GM19372 (cell line): Measurements from ENCODE around the gene PALLD.
"Not testable (repeated sequence)": the region's sequence is repeated elsewhere in the genome, so short reads cannot be mapped to it uniquely, and the experiment has no call there.

ENCODE experiments used
- ATAC-seq: cut with Tn5 transposase; IDR thresholded peaks from one replicate; pipeline ENCODE4 v1.9.1; 2021; ENCODE audit warnings: mild to moderate bottlenecking, low read depth, moderate library complexity; ENCODE audit not compliant: unreplicated experiment

PALLD gene

DNA sequence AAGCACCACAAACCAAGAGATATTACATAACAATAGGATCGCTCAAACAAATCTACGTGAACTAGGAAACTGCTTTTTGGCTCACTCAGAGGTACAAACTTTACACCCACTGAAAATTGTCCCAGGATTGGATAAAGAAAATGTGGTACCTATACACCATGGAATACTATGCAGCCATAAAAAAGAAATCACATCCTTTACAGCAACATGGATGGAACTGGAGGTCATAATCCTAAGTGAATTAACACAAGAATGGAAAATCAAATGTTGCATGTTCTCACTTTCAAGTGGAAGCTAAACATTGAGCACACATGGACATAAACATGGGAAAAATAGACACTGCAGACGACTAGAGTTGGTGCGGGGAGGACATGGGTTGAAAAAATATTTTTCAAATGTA is 305.4 kb downstream of the PALLD start:
- ATAC-seq: no peak

DNA sequence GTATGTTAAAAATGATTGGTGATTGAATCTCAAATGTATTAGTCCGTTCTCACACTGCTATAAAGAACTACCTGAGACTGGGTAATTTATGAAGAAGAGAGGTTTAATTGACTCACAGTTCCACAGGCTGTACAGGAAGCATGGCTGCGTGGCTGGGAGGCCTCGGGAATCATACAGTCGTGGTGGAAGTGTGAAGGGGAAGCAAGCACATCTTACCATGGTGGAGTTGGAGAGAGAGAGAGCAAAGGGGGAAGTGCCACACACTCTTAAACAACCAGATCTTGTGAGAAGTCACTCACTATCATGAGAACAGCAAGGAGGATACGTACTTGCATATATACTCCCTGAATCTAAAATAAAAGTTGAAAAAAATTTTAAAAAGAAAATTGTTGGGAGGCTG is 306.2 kb downstream of the PALLD start:
- ATAC-seq: not testable (repeated sequence)

DNA sequence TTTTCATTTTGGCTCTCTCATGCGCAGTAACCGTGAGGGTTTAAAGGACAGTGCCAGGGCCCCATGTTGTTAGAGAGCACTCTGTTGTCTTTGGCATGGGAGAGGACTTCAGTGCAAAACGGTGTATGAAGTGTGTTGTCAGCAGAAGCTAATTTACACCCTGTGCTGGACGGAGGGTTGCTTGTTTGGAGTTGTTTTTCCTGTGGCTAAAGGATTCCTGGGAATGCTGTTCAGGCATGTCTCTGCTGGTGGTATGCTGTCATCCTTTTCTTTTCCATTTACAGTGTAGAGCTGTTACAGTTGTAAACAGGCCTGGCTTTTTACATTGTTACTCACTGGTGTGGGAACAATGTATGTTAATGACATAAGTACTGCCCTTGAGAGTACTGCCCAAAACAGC is 306.9 kb downstream of the PALLD start:
- no peak for ATAC-seq

DNA sequence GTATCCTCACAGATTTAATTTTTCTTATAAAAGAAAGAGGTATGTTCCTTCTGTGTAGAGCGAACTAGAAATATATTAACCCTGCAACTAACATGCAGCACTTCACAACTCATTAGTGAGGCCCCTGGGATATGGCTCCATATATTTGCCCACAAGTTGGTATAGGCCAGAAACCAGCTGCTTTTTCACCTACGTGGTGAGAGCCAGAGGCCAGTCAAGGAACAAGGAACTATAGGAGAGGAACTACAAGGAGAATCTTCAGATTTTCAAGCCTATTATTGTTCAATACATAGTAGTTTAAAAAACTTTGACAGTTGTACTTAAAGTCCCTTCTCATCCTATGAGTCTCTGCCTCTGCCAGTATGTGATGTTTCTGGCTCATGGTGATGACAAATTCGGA is 307.3 kb downstream of the PALLD start:
- ATAC-seq: no peak

DNA sequence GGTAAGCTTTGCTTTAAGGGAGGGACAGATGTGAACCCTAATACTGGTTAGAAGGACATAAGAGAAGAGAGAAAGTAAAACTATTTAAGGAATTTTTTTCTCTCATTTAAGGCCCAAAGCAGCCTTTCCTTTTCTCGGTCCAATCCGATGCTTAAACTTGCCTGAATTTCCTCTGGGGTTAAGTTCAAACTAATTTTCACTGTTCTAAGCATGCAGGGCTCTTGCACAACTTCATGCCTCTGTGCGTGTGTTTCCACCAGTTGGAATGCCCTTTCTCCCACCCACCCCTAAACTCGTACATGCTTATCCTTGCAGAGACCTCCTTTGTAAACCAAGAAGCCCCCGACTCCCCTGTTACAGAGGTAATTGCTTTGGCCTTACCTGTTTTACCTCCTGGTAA is 308.5 kb downstream of the PALLD start:
- no peak for ATAC-seq

DNA sequence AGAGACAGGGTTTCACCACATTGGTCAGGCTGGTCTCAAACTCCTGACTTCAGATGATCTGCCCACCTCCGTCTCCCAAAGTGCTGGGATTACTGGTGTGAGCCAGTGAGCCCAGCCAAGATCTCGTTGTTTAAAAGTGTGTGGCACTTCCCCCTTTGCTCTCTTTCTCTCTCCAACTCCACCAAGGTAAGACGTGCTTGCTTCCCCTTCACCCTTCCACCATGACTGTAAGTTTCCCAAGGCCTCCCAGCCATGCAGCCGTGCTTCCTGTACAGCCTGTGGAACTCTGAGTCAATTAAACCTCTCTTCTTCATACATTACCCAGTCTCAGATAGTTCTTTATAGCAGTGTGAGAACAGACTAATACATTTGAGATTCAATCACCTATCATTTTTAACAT is 309.4 kb downstream of the PALLD start:
- not testable (repeated sequence) for ATAC-seq

DNA sequence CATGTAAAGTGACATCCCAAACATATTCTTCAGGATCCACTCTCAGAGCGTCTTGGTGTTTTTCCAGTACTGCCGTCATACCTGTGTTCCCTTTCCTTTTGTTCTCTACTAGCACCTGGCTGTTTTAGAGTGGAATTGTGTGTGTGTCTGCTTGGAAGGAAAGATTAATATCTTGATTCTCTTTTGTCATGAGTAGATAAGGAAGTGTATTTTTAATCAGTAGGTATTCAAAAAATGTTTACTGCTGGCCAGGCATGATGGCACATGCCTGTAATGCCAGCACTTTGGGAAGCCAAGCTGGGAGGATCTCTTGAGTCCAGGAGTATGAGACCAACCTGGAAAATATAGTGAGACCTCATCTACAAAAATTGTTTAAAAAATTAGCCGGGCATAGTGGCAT is 314.4 kb downstream of the PALLD start:
- no peak for ATAC-seq

DNA sequence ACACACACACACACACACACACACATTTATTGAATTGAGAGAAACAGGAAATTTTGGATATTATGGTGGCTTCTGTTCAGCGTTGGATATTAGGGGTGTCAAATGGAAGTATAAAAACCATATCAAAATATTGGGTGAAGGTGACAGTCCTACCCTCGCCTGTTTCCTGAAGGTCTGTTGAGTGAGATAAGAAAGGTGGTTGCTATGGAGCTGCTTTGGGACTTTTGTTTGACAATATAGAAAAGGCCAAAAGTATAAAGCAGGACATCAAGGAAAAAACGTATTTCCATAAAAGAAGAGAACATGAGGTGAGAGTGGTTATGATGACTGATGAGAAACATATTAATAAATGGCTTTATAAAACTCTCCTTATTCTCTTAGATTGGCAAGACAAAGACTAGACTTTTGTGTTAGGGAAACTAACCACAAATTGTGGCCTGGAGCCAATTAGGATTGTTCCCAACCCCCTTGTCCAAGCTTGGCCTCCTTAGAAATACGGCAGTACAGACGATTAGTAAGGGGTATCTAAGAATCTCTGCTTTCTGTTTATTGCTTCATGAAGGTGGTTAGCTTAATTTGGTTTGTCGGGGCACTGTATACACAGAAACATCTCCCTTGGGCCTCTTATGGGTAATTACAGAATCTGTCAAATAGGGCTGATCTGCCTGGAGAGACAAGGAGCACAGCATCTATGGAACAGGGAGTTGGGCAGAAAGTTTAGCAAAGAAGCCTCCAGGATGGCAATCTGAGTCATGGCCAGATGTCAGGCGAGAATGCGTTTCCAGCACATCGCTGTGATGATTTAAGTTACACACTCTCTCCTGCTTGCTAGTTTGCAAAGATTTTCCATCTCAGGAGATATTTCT is 315.2 kb downstream of the PALLD start:
- ATAC-seq: no peak

DNA sequence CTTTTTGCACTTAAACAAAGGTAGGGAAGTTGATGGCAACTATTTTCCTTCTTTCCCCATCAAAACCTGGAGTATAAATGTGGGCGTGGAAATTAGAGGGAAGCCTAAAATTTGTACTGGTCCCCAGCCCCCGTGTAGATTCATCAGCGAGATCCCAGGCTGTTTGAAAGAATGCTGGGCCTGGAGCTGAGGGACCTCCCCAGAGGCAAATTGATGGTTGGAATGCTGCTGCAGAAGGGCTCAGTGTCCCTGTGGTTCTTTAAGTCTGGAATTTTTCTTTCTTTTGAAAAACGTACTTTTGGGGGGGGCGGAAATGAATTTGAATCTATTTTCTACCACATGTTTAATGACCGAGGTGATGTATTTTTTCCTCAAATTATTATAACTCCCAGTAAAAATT is 316.0 kb downstream of the PALLD start:
- ATAC-seq: no peak

DNA sequence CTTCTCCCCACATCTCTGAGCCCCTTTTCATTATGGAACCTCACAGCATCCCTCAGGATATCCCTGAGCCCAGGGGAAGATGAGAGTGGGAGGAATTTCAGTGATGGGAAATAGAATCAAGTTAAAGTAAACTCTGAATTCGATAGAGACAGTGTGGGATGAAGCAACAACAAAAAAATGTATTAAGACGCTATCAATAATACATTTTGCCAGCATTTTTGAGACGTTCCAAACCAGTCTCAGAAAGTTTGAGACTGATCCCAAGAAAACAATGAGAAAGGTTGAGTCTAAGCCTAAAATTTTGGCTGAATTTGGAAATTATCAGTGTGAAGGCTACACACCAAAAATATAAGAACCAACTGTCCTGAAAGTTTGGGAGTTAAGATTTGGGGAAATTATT is 317.0 kb downstream of the PALLD start:
- ATAC-seq: no peak

DNA sequence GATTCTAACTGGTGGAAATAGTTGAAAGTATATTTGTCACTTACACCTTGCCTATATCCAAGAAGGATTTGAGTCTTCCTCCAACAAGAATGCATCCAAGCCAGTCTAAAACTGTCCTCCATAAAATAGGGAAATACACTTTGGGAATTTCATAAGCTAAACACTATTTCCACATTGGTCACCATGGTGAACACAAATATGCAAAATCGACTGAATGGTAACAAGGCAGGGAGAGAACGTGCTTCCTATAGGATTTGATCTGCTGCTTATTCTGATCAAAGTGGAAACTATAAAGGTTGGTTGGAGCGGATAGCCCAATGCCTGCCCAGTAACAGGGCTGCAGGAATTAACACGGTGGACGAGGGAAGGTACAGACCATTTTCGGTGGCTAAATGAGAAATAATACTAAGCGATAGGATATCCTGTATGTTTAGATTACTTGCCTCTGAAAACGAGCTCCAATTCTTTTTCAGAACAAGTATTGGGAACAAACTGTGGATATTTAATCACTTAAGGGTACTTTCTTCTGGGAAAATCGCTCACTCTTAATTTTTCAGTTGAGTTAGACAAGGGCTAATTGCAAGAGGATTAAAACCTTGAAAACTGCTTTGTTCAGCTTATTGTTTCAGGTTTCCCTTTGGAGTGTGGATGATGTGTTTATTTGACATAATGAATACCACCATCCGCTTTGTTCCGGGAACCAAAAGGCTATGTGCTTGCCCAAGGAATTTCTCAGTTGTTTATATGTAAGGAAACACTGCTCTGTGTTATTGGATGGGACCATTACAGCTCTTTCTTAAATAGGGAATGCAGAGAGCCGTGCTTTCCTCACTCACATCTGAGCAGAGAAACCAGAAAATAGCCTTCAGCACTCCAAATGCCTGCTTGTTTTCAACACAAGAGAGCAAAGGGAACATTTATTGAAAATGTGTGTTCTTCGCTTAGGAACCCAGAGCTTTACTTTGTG is 318.8 kb downstream of the PALLD start:
- ATAC-seq: no peak

DNA sequence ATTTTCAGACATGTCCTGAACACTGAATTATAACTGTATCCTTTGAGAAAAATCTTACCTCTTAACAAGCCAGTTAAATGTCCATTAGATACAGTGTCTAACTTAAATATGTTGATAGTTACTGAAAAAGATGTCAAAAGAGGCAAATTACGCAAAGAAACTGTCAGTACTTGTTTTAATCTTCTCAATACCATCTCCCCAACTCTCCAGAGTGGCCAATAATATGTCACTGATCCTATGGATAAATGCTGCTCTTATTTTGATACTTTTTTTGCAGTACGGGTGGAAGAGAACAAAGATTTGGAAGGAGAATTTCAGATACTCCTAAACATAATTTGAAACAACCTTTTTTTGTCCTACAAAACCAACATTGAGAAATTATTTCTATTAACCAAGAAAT is 320.5 kb downstream of the PALLD start:
- ATAC-seq: no peak

DNA sequence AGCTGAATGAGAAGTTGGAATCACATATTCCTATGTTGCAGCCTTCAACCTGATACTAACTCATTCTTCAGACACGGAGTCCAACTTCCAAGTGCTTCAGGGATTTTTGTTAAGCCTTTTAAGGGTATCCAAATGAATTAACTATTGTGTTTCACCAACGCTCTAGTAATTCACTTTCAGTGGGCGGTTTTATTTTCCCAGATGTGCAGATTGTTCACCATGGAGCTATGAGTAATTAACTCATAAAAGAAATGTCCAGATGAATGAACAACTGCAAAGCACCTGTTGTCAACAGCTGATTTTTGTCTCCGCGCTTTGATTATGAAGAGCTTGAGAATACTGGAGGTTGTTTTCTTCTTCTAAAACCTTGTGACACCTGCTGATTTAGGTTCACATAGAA is 325.6 kb downstream of the PALLD start:
- no peak for ATAC-seq

DNA sequence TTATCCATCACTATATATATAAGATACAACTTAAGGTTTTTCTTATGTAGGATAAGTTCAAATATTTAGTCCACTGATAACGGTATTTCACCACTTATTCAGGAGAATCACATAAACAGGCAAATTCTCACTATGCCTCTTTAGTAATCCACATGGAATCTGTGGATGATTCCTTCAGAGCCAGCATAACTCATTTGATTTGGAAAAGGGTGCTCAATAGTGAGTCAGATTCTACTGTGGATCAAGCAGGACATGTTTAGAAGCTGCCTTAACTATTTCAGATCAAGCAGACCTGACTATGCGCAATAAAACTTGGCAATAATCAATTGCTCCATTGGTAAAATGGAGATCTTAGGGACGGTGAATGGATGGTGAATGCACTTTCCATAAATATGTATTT is 329.1 kb downstream of the PALLD start:
- no peak for ATAC-seq

DNA sequence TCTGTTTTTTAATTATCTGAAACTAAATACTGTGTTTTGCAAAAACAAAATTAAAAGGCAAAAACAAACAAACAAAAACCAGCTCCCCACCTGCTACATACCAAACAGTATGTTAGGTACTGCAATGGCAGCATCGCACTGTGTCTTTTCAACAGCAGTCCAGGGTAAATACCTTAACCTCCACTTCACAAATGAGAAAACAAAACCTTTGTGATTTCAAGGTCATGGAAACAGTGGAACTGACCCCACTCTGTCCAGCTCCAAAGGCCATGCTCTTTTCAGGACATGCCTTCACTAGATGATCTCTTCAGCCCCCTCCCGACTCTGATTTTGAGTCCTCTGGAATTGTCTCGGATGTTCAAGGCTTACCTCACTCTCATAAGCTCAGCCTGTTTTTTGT is 329.8 kb downstream of the PALLD start:
- ATAC-seq: no peak

DNA sequence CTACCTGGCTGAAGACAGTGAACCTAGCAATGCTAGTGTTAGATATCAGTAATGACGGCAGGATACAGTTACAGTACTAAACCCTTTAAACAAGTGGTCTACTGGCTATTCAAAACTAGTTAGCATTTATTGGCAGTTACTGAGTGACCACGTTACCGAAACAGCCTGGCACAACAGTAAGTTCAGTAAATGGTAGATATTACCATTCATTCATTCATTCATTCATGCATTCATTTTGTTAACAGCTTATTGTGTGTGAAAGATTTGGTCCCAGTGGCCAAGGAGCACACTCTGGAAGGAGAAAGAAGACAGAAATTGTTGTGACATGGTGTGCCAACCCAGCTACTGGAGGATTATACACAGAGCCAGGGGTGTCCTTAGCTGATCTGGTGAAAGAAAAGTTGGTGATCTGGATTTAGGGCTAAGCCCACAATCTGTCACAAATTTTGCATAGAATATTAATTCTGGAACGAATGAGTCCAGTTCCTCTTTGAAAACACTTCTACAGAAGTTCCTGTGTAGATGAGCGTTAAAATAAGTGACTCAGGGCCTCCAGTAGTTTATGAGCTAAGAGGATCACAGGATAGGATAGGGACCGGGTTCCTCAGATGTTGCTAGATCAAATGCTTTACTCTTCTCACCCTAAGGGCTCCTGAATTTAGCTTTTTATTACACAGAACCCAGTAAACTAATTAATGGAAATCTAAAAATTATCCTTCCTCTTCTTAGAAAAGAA is 334.1 kb downstream of the PALLD start:
- no peak for ATAC-seq

DNA sequence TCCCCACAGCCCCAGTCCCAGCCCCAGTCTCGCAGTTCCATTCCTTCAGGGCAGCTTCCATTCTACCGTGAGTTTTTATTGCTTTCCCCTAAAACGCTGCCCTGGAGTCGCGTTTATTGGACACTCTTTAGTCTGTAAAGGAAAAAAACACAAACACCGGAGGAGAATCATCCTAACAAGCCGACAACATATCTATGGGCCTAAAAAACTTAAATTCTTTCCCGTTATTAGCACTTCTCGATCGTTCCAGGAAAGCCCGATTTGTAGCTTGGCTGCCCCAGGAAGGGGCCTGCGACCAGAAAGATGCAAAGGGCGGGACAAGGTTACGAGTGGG is 334.7 kb downstream of the PALLD start:
- no peak for ATAC-seq

DNA sequence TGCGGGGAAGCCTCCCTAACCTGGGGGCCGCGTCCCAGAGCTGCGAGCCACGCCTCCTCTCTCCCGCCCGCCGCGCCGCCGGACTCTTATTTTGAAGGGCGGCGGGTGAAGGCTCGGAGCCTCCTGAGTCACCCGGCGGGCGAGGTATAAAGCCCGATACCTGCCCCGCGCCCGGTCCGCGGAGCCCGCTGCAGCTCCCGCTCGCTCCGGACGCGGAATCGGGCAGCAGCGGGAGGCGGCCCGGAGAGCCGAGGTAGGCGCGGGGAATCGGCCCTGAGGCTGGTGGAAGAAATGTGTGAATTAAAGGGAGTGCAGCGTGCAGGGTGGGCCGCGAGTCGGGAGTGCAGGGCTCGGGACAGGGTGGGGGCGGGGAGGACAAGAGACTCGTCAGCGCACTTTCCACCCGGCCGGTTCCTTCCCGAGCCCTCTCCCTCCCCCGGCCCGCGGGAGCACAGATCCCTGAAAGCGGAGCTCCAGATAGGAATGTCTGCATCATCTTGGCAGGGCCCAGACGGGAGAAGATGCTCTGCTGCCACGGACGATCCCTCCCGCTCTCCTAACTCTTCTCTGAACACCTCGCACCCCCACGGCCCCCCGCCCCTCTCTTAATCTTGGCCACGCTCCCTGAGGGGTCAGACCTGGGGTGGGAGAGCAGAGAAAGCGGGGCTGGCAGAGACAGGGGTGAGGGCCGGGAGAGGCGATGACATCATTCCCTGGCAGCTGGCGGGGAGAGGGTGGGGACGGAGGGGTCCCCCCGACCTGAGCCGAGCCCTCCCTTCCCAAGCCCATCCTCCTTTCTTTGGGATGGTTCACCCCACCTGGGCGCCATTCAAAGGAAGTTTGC is 335.3 kb downstream of the PALLD start:
- peak; percentile 83 for ATAC-seq

DNA sequence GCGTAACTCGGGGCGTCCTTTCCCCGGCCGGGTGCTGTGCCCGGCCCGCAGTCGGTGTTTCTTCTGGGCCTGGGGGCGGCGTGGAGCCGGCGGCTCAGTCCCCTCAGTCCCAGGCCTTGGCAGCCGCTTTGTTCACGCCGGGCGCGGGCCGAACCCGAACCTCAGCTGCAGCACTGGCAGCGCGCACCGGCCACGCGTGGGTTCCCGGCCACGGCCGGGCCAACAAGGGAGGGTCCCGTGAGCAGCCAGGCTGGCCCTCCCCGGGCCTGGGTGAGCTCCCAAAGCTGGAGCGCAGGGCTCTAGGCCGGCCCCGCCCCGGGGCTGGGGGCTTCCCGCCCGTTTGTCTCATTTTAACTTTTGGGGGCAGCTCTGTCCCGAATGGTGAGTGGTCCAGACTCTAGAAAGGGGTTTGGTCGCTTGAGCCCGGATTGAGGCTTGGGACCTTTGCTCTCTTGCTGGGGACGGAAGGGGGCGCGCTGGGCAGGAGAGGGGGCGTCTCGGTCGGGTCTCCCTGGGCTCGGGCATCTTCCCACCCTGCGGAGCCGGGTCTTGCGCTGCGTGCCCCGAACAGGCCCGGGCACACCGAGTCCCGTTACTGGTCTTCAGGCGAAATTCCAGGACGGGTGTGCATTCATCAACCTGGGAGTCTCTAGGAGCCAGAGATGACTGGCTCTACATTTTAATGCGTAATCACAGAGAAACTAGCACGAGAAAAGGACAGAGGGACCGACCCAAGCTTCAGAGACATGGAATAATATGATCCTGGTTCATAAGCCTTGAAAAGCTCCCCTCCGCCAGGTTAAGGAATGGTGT is 336.1 kb downstream of the PALLD start:
- ATAC-seq: peak; percentile 18
